H9 (cell line): ENCODE results near the gene ELFN1. TPM values are rescaled to one million over a fixed set of nuclear protein-coding genes. Genes with fewer than 3 reads are reported as not detected.

Experiments
- DNase-seq: peaks from one replicate; pipeline ENCODE4 v3.0.0-alpha.2; 2017
- H2AFZ ChIP-seq: one replicate; pipeline ENCODE4 v1.6.1; 2013; ENCODE audit warnings: mild to moderate bottlenecking, low read length, control low read depth, moderate library complexity
- H2AK5ac ChIP-seq: 2 replicates; pipeline ENCODE4 v1.6.1; 2013; ENCODE audit warnings: low read length, control low read depth, mixed read lengths; ENCODE audit not compliant: insufficient read length
- H2BK120ac ChIP-seq: one replicate; pipeline ENCODE4 v1.6.1; 2013; ENCODE audit warnings: low read depth, mild to moderate bottlenecking, low read length, control low read depth, inconsistent platforms; ENCODE audit not compliant: poor library complexity, severe bottlenecking
- H2BK12ac ChIP-seq: 2 replicates; pipeline ENCODE4 v1.6.1; 2013; ENCODE audit warnings: low read length, control low read depth, mixed read lengths, low read depth; ENCODE audit not compliant: insufficient read length
- H2BK15ac ChIP-seq: 2 replicates; pipeline ENCODE4 v1.6.1; 2013; ENCODE audit warnings: low read depth, low read length, control low read depth
- H2BK20ac ChIP-seq: one replicate; pipeline ENCODE4 v1.6.1; 2013; ENCODE audit warnings: low read depth, mild to moderate bottlenecking, low read length, control low read depth, inconsistent platforms; ENCODE audit not compliant: poor library complexity, severe bottlenecking
- H2BK5ac ChIP-seq: 2 replicates; pipeline ENCODE4 v1.6.1; 2013; ENCODE audit warnings: low read length, control low read depth, mixed read lengths; ENCODE audit not compliant: insufficient read length
- H3K14ac ChIP-seq: 2 replicates; pipeline ENCODE4 v1.6.1; 2013; ENCODE audit warnings: low read length, control low read depth; ENCODE audit not compliant: insufficient read depth
- H3K18ac ChIP-seq: 2 replicates; pipeline ENCODE4 v1.6.1; 2013; ENCODE audit warnings: low read depth, mild to moderate bottlenecking, mixed read lengths, low read length, control low read depth; ENCODE audit not compliant: insufficient read length
- H3K23ac ChIP-seq: 2 replicates; pipeline ENCODE4 v1.6.1; 2013; ENCODE audit warnings: low read length, control low read depth, mixed read lengths, low read depth; ENCODE audit not compliant: insufficient read length
- H3K23me2 ChIP-seq: 2 replicates; pipeline ENCODE4 v1.6.1; 2013; ENCODE audit warnings: low read depth, mild to moderate bottlenecking, mixed read lengths, low read length, control low read depth; ENCODE audit not compliant: insufficient read length, poor library complexity, severe bottlenecking
- H3K27ac ChIP-seq: 2 replicates; pipeline ENCODE4 v1.5.1; 2013; ENCODE audit warnings: low read length, control low read depth, mixed read lengths, low read depth; ENCODE audit not compliant: insufficient read length
- H3K27me3 ChIP-seq: 2 replicates; pipeline ENCODE4 v1.6.1; 2013; ENCODE audit warnings: low read length, control low read depth, inconsistent platforms; ENCODE audit not compliant: insufficient read depth
- H3K4ac ChIP-seq: 2 replicates; pipeline ENCODE4 v1.6.1; 2013; ENCODE audit warnings: low read depth, mild to moderate bottlenecking, control low read depth, inconsistent platforms, low read length, moderate library complexity
- H3K4me1 ChIP-seq: 2 replicates; pipeline ENCODE4 v1.6.1; 2013; ENCODE audit warnings: low read length, control low read depth, inconsistent platforms; ENCODE audit not compliant: insufficient read depth
- H3K4me2 ChIP-seq: 2 replicates; pipeline ENCODE4 v1.6.1; 2013; ENCODE audit warnings: low read length, control low read depth, mixed read lengths; ENCODE audit not compliant: insufficient read length, insufficient read depth
- H3K56ac ChIP-seq: 2 replicates; pipeline ENCODE4 v1.6.1; 2013; ENCODE audit warnings: low read depth, mild to moderate bottlenecking, mixed read lengths, low read length, control low read depth; ENCODE audit not compliant: insufficient read length
- H3K79me1 ChIP-seq: 2 replicates; pipeline ENCODE4 v1.6.1; 2013; ENCODE audit warnings: low read depth, mild to moderate bottlenecking, moderate library complexity, low read length, control low read depth, inconsistent platforms; ENCODE audit not compliant: insufficient read depth, poor library complexity, severe bottlenecking
- H3K79me2 ChIP-seq: 2 replicates; pipeline ENCODE4 v1.6.1; 2013; ENCODE audit warnings: low read length, control low read depth, inconsistent platforms; ENCODE audit not compliant: insufficient read depth
- H3K9ac ChIP-seq: 2 replicates; pipeline ENCODE4 v1.6.1; 2013; ENCODE audit warnings: low read length, control low read depth, mixed read lengths; ENCODE audit not compliant: insufficient read length; ENCODE audit errors: extremely low read depth
- H3K9me3 ChIP-seq: one replicate; pipeline ENCODE4 v1.6.1; 2013; ENCODE audit warnings: low read depth, low read length, inconsistent platforms; ENCODE audit not compliant: control insufficient read depth
- H3T11ph ChIP-seq: one replicate; pipeline ENCODE4 v1.6.1; 2013; ENCODE audit warnings: mild to moderate bottlenecking, low read length, control low read depth, inconsistent platforms
- H4K20me1 ChIP-seq: one replicate; pipeline ENCODE4 v1.6.1; 2013; ENCODE audit not compliant: control insufficient read depth, insufficient read length, insufficient read depth
- H4K5ac ChIP-seq: 2 replicates; pipeline ENCODE4 v1.6.1; 2013; ENCODE audit warnings: low read depth, mild to moderate bottlenecking, mixed read lengths, low read length, control low read depth; ENCODE audit not compliant: insufficient read length
- H4K8ac ChIP-seq: replicated peaks from 2 replicates; pipeline ENCODE4 v1.6.1; 2013; ENCODE audit warnings: low read length, control low read depth, mixed read lengths, low read depth; ENCODE audit not compliant: insufficient read length
- H4K91ac ChIP-seq: 2 replicates; pipeline ENCODE4 v1.6.1; 2013; ENCODE audit warnings: low read depth, mild to moderate bottlenecking, moderate library complexity, mixed read lengths, low read length, control low read depth; ENCODE audit not compliant: insufficient read length
- H3K27ac Mint-ChIP-seq, 3 experiments: 2 replicates in 2 of 3; 3 replicates in 1 of 3; pipeline ENCODE4 v1.8.0; 2020 to 2021; ENCODE audit warnings: mixed read lengths in 3 of 3, mild to moderate bottlenecking in 1 of 3, moderate library complexity in 1 of 3
- H3K27me3 Mint-ChIP-seq: 2 replicates; pipeline ENCODE4 v1.8.0; 2021; ENCODE audit warnings: low read depth, mild to moderate bottlenecking, moderate library complexity, mixed read lengths
- H3K36me3 Mint-ChIP-seq, 3 experiments: 2 replicates in 2 of 3; 3 replicates in 1 of 3; pipeline ENCODE4 v1.8.0; 2020 to 2021; ENCODE audit warnings: low read depth in 3 of 3, mixed read lengths in 3 of 3; ENCODE audit not compliant: insufficient read depth in 1 of 3
- H3K4me1 Mint-ChIP-seq, 2 experiments: 2 replicates each; pipeline ENCODE4 v1.8.0; 2020; ENCODE audit warnings: mixed read lengths in 2 of 2
- H3K4me3 Mint-ChIP-seq, 2 experiments: 2 replicates in 1 of 2; 3 replicates in 1 of 2; pipeline ENCODE4 v1.8.0; 2020 to 2021; ENCODE audit warnings: mild to moderate bottlenecking in 2 of 2, mixed read lengths in 2 of 2, moderate library complexity in 1 of 2
- H3K9me3 Mint-ChIP-seq, 2 experiments: 2 replicates in 1 of 2; 3 replicates in 1 of 2; pipeline ENCODE4 v1.8.0; 2020; ENCODE audit warnings: mild to moderate bottlenecking in 2 of 2, mixed read lengths in 2 of 2, moderate library complexity in 1 of 2
- WGBS: extraction: QIAGEN DNeasy Blood & Tissue Kit; methylation state at CpG from one replicate; pipeline ENCODE4 v1.1.7; 2013; ENCODE audit warnings: missing lambda C conversion rate, low lambda C conversion rate, mixed read lengths; ENCODE audit not compliant: insufficient read length; ENCODE audit errors: extremely low coverage; 5-methylcytosine and 5-hydroxymethylcytosine counted together
- total RNA-seq: library from RNA; stranded (reverse); gene quantifications from 2 replicates; pipeline ENCODE4 v1.2.1, GENCODE V29; 2021
- TF ChIP-seq, protein P1 (sequence below): fragments of 200-600 bp; sonication (generic); conservative IDR thresholded peaks from 3 replicates; pipeline ENCODE4 v1.8.0; 2021; ENCODE audit warnings: antibody characterized with exemption, mild to moderate bottlenecking

The ELFN1 gene
- total RNA-seq, 1 experiment from 2014 or later = 3.7 TPM

DNA sequence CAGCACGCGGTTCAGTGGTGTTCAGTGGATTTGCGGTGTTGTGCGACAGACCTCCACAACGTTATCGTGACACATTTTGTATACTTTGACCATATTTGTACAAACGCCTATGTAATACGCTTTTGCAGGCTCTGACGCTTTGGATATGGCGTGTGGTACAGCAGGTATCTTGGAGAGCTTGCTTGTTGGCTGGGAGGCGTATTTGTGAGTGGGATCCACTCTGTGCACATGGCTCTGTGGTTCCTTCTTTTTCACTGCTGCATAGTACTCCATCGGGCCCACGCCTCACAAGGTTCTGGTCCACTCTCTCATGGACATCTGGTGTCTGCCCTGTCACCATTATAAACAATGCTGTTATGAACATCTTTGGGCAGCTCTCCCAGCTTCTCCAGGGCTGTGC, 53.2 kb downstream of the ELFN1 start:
- peaks cover 9 to 42% of the 10 kb centered on the region in 2 experiments for H3K4me1 Mint-ChIP-seq

More for the DNA sequence above, 53.2 kb downstream of the ELFN1 start:
- H3K4me3 Mint-ChIP-seq = no peak overlapping the region
- no peak overlapping the region for H3K4me2 ChIP-seq
- no peaks in the 10 kb centered on the region for H3K9me3 ChIP-seq
- H3K79me2 ChIP-seq = no peaks in the 10 kb centered on the region
- H3K79me1 ChIP-seq = no peaks in the 10 kb centered on the region
- H3K27ac Mint-ChIP-seq = no peak overlapping the region
- H3K23me2 ChIP-seq = no peaks in the 10 kb centered on the region
- no peak overlapping the region for H2AK5ac ChIP-seq
- no peak overlapping the region for H4K5ac ChIP-seq
- H2BK12ac ChIP-seq = no peak overlapping the region
- peaks cover 0 to under 1% of the 10 kb centered on the region in 2 experiments; a peak in 1 of 5 replicates for H3K9me3 Mint-ChIP-seq
- no peak overlapping the region for H3K27ac ChIP-seq
- H4K8ac ChIP-seq = no peak overlapping the region
- H3K18ac ChIP-seq = no peak overlapping the region
- H3K56ac ChIP-seq = no peak overlapping the region
- no peak overlapping the region for H4K91ac ChIP-seq
- no peak overlapping the region for H2BK15ac ChIP-seq
- H2BK5ac ChIP-seq = no peak overlapping the region
- peaks cover 0 to under 1% (median 0%) of the 10 kb centered on the region in 3 experiments; a peak in 1 of 7 replicates for H3K36me3 Mint-ChIP-seq
- no peak overlapping the region for H3K14ac ChIP-seq
- H3K4ac ChIP-seq = no peak overlapping the region
- no peak for DNase-seq
- H2AFZ ChIP-seq = no peak overlapping the region
- no CpG with 5 or more reads among the region's 13 CpGs for WGBS
- no peak overlapping the region for H3K23ac ChIP-seq
- no peaks in the 10 kb centered on the region for H4K20me1 ChIP-seq
- H2BK20ac ChIP-seq = no peak overlapping the region
- TF ChIP-seq, protein P1, sequence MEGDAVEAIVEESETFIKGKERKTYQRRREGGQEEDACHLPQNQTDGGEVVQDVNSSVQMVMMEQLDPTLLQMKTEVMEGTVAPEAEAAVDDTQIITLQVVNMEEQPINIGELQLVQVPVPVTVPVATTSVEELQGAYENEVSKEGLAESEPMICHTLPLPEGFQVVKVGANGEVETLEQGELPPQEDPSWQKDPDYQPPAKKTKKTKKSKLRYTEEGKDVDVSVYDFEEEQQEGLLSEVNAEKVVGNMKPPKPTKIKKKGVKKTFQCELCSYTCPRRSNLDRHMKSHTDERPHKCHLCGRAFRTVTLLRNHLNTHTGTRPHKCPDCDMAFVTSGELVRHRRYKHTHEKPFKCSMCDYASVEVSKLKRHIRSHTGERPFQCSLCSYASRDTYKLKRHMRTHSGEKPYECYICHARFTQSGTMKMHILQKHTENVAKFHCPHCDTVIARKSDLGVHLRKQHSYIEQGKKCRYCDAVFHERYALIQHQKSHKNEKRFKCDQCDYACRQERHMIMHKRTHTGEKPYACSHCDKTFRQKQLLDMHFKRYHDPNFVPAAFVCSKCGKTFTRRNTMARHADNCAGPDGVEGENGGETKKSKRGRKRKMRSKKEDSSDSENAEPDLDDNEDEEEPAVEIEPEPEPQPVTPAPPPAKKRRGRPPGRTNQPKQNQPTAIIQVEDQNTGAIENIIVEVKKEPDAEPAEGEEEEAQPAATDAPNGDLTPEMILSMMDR = no peak
- H3T11ph ChIP-seq = no peak overlapping the region
- H3K27me3 ChIP-seq = no peaks in the 10 kb centered on the region; the same call in 1 of the 2 replicates
- H2BK120ac ChIP-seq = no peak overlapping the region
- H3K4me1 ChIP-seq = no peaks in the 10 kb centered on the region
- H3K9ac ChIP-seq = no peak overlapping the region
- peaks cover 5% of the 10 kb centered on the region for H3K27me3 Mint-ChIP-seq
